HepG2 (cell line): ENCODE results near the gene CAB39. TPM values are rescaled to one million over a fixed set of nuclear protein-coding genes. Genes with fewer than 3 reads are reported as not detected.

Experiments
- ARHGAP35 ChIP-seq: sonication (generic); formaldehyde crosslinking; IDR thresholded peaks from 2 replicates; pipeline ENCODE4 v1.9.0; 2022; ENCODE audit warnings: mild to moderate bottlenecking, inconsistent platforms, moderate library complexity, missing genetic modification reagents, borderline replicate concordance
- ELF3 ChIP-seq: IDR thresholded peaks from 2 replicates; pipeline ENCODE4 v1.6.1; 2016; ENCODE audit warnings: missing genetic modification reagents, missing compliant biosample characterization
- FOSL2 ChIP-seq: sonication (generic); formaldehyde crosslinking; IDR thresholded peaks from 2 replicates; pipeline ENCODE4 v1.4.0; 2020; ENCODE audit warnings: missing genetic modification reagents
- HES4 ChIP-seq: sonication (generic); formaldehyde crosslinking; IDR thresholded peaks from 2 replicates; pipeline ENCODE4 v1.9.0; 2021; ENCODE audit warnings: mild to moderate bottlenecking, missing genetic modification reagents, borderline replicate concordance
- HNF4G ChIP-seq, 2 experiments: sonication (generic) in 1 of 2; formaldehyde crosslinking in 1 of 2; IDR thresholded peaks; 2 replicates each; pipeline versions ENCODE4 v1.4.0 to v1.6.1; 2011 to 2020; ENCODE audit warnings: borderline replicate concordance in 2 of 2, low read depth in 2 of 2, mild to moderate bottlenecking in 2 of 2, low read length in 1 of 2, missing genetic modification reagents in 1 of 2, moderate library complexity in 1 of 2
- MAZ ChIP-seq, 2 experiments: sonication (generic) in 1 of 2; formaldehyde crosslinking in 1 of 2; IDR thresholded peaks; 2 replicates each; pipeline versions ENCODE4 v1.5.0 to v1.6.1; 2012 to 2020; ENCODE audit warnings: low read depth in 2 of 2, mild to moderate bottlenecking in 2 of 2, borderline replicate concordance in 1 of 2, improper control_type of control experiment in 1 of 2, low read length in 1 of 2, missing genetic modification reagents in 1 of 2, moderate library complexity in 1 of 2
- MIER3 ChIP-seq: IDR thresholded peaks from 2 replicates; pipeline ENCODE4 v1.6.1; 2016; ENCODE audit warnings: missing compliant biosample characterization, borderline replicate concordance
- RARA ChIP-seq: IDR thresholded peaks from 2 replicates; pipeline ENCODE4 v1.6.1; 2016; ENCODE audit warnings: missing genetic modification reagents, missing compliant biosample characterization
- SIX1 ChIP-seq: sonication (generic); formaldehyde crosslinking; IDR thresholded peaks from 2 replicates; pipeline ENCODE4 v1.4.0; 2020; ENCODE audit warnings: missing genetic modification reagents, borderline replicate concordance
- TMF1 ChIP-seq: sonication (generic); formaldehyde crosslinking; IDR thresholded peaks from 2 replicates; pipeline ENCODE4 v1.8.1; 2022; ENCODE audit warnings: low read depth, missing genetic modification reagents
- YEATS4 ChIP-seq: sonication (generic); formaldehyde crosslinking; IDR thresholded peaks from 2 replicates; pipeline ENCODE4 v1.4.0; 2020; ENCODE audit warnings: missing genetic modification reagents, borderline replicate concordance
- YY1 ChIP-seq: IDR thresholded peaks from 2 replicates; pipeline ENCODE4 v1.6.1; 2011; ENCODE audit warnings: low read length, low read depth, moderate library complexity, mild to moderate bottlenecking; ENCODE audit not compliant: insufficient read depth, insufficient replicate concordance
- ZBTB42 ChIP-seq: sonication (generic); formaldehyde crosslinking; IDR thresholded peaks from 2 replicates; pipeline ENCODE4 v1.5.0; 2020; ENCODE audit warnings: mild to moderate bottlenecking, missing genetic modification reagents
- ZMAT3 ChIP-seq: sonication (generic); formaldehyde crosslinking; conservative IDR thresholded peaks from 2 replicates; pipeline ENCODE4 v1.7.0; 2021; ENCODE audit warnings: missing genetic modification reagents
- ZNF121 ChIP-seq: sonication (generic); formaldehyde crosslinking; IDR thresholded peaks from 2 replicates; pipeline ENCODE4 v1.5.0; 2020; ENCODE audit warnings: mild to moderate bottlenecking, missing genetic modification reagents
- ZNF24 ChIP-seq: fragments of 450-650 bp; IDR thresholded peaks from 2 replicates; pipeline ENCODE4 v1.6.1; 2017; ENCODE audit warnings: antibody characterized with exemption, mild to moderate bottlenecking
- ZNF296 ChIP-seq: sonication (generic); formaldehyde crosslinking; conservative IDR thresholded peaks from 2 replicates; pipeline ENCODE4 v1.5.0; 2020; ENCODE audit warnings: mild to moderate bottlenecking, missing genetic modification reagents
- ZNF331 ChIP-seq: sonication (generic); formaldehyde crosslinking; IDR thresholded peaks from 2 replicates; pipeline ENCODE4 v1.4.0; 2020; ENCODE audit warnings: missing genetic modification reagents
- ZNF501 ChIP-seq: sonication (generic); formaldehyde crosslinking; IDR thresholded peaks from 2 replicates; pipeline ENCODE4 v1.5.1; 2020; ENCODE audit warnings: mild to moderate bottlenecking, moderate library complexity, missing genetic modification reagents
- ZNF605 ChIP-seq: sonication (generic); formaldehyde crosslinking; IDR thresholded peaks from 2 replicates; pipeline ENCODE4 v1.8.0; 2022; ENCODE audit warnings: mild to moderate bottlenecking, missing genetic modification reagents
- ZNF788 ChIP-seq: sonication (generic); formaldehyde crosslinking; IDR thresholded peaks from 2 replicates; pipeline ENCODE4 v1.5.0; 2020; ENCODE audit warnings: mild to moderate bottlenecking, missing genetic modification reagents, borderline replicate concordance
- ZSCAN12 ChIP-seq: sonication (generic); formaldehyde crosslinking; IDR thresholded peaks from 2 replicates; pipeline ENCODE4 v1.9.0; 2021; ENCODE audit warnings: mild to moderate bottlenecking, missing genetic modification reagents
- polyA plus RNA-seq, 8 experiments: library from polyadenylated mRNA; depleted of rRNA in 3 of 8; stranded (reverse) in 7 of 8; unstranded in 1 of 8; fragments of >200 nt; fragmentation: Illumina TruSeq in 4 of 8; extraction: Trizol in 4 of 8; gene quantifications; 2 replicates each; pipeline versions ENCODE4 v1.2.1 to v1.2.3, GENCODE V29; 2011 to 2016; ENCODE audit warnings: low read depth in 4 of 8, missing spikeins in 1 of 8, mixed read lengths in 1 of 8; ENCODE audit not compliant: insufficient read depth in 1 of 8
- total RNA-seq, 5 experiments: library from RNA; depleted of rRNA; stranded (reverse); fragments of >200 nt; fragmentation: Illumina TruSeq; extraction: Trizol; gene quantifications; 2 replicates each; pipeline ENCODE4 v1.2.3, GENCODE V29; 2016; ENCODE audit warnings: low read depth in 1 of 5
- TF ChIP-seq, protein P1 (sequence below): sonication (generic); formaldehyde crosslinking; IDR thresholded peaks from 2 replicates; pipeline ENCODE4 v1.9.0; 2021; ENCODE audit warnings: missing genetic modification reagents, borderline replicate concordance
- TF ChIP-seq, protein P2 (sequence below): sonication (generic); formaldehyde crosslinking; IDR thresholded peaks from 2 replicates; pipeline ENCODE4 v1.4.0; 2020; ENCODE audit warnings: missing genetic modification reagents, borderline replicate concordance
- TF ChIP-seq, protein P3 (sequence below): IDR thresholded peaks from 2 replicates; pipeline ENCODE4 v1.6.1; 2016; ENCODE audit warnings: low read depth, control low read depth

The CAB39 gene
- total and polyA plus RNA-seq, 2 of the 13 experiments (the other 11 are each of a cell fraction or from before 2014, with no cell fraction given), result 19.3 to 45.3 TPM

DNA sequence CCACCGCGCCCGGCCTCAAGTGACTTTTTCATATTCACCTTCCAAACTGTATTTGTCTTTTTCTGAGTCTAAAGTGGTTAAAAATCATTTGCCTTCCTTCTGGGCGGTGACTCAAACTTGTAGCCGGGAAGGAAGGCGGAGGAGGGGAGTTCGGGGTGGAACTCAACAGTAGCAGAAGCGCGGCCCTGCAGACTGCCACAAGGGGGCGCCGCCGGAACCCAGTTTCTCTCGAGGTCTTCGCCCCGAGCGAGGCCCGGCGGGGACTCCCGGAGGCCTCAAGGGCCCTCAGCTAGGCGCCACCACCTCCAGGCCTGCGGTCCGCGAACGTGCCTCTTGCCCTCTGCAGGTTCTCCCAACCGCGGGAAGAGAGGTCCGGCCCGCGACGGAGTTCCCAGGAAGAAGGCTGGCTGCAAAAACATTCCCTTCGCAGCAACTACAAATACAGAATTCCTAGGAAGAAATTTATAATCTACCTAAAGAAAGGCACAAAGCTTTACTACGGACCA, 135.3 kb downstream of the CAB39 start (continued):
- TF ChIP-seq RARA (0 out of 2 replicates have a peak, but pooled peaks have one; percentile 10), ZNF605 (peak; percentile 62; the same call in 1 of the 2 replicates), HNF4G (IDR thresholded peaks at IDR 0.05; ENCODE audit: borderline replicate concordance, low read depth, low read length) (no peak), HNF4G (CRISPR knock-in tag; IDR thresholded peaks at IDR 0.05; ENCODE audit: borderline replicate concordance, low read depth) (0 out of 2 replicates have a peak, but pooled peaks have one; percentile 53), ZNF24 (no peak), ZNF296 (no peak), ZNF331 (CRISPR knock-in tag) (peak; percentile 77), ZMAT3 (0 out of 2 replicates have a peak, but pooled peaks have one; percentile 28), ELF3 (CRISPR knock-in tag) (peak; percentile 69), MIER3 (CRISPR knock-in tag) (0 out of 2 replicates have a peak, but pooled peaks have one; percentile 26), ZSCAN12 (CRISPR knock-in tag) (peak; percentile 81; the same call in 1 of the 2 replicates), YY1 (peak; percentile 71), ARHGAP35 (CRISPR knock-in tag) (0 out of 2 replicates have a peak, but pooled peaks have one; percentile 50), YEATS4 (CRISPR knock-in tag) (peak; percentile 29; the same call in 1 of the 2 replicates), SIX1 (CRISPR knock-in tag) (no peak), TMF1 (CRISPR knock-in tag) (0 out of 2 replicates have a peak, but pooled peaks have one; percentile 50), ZNF121 (CRISPR knock-in tag) (0 out of 2 replicates have a peak, but pooled peaks have one; percentile 32), ZBTB42 (CRISPR knock-in tag) (no peak), ZNF501 (CRISPR knock-in tag) (peak; percentile 76), MAZ (IDR thresholded peaks at IDR 0.05; ENCODE audit: borderline replicate concordance, low read depth, low read length) (no peak), MAZ (CRISPR knock-in tag; IDR thresholded peaks at IDR 0.05; ENCODE audit: low read depth) (peak; percentile 55; the same call in 1 of the 2 replicates), FOSL2 (peak; percentile 34; the same call in 1 of the 2 replicates), HES4 (no peak), ZNF788 (CRISPR knock-in tag) (peak; percentile 54; the same call in 1 of the 2 replicates)
- TF ChIP-seq, protein P1, sequence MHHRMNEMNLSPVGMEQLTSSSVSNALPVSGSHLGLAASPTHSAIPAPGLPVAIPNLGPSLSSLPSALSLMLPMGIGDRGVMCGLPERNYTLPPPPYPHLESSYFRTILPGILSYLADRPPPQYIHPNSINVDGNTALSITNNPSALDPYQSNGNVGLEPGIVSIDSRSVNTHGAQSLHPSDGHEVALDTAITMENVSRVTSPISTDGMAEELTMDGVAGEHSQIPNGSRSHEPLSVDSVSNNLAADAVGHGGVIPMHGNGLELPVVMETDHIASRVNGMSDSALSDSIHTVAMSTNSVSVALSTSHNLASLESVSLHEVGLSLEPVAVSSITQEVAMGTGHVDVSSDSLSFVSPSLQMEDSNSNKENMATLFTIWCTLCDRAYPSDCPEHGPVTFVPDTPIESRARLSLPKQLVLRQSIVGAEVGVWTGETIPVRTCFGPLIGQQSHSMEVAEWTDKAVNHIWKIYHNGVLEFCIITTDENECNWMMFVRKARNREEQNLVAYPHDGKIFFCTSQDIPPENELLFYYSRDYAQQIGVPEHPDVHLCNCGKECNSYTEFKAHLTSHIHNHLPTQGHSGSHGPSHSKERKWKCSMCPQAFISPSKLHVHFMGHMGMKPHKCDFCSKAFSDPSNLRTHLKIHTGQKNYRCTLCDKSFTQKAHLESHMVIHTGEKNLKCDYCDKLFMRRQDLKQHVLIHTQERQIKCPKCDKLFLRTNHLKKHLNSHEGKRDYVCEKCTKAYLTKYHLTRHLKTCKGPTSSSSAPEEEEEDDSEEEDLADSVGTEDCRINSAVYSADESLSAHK (CRISPR knock-in tag), result no peak
- TF ChIP-seq, protein P2, sequence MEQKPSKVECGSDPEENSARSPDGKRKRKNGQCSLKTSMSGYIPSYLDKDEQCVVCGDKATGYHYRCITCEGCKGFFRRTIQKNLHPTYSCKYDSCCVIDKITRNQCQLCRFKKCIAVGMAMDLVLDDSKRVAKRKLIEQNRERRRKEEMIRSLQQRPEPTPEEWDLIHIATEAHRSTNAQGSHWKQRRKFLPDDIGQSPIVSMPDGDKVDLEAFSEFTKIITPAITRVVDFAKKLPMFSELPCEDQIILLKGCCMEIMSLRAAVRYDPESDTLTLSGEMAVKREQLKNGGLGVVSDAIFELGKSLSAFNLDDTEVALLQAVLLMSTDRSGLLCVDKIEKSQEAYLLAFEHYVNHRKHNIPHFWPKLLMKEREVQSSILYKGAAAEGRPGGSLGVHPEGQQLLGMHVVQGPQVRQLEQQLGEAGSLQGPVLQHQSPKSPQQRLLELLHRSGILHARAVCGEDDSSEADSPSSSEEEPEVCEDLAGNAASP (CRISPR knock-in tag), result peak; percentile 70
- TF ChIP-seq, protein P3, sequence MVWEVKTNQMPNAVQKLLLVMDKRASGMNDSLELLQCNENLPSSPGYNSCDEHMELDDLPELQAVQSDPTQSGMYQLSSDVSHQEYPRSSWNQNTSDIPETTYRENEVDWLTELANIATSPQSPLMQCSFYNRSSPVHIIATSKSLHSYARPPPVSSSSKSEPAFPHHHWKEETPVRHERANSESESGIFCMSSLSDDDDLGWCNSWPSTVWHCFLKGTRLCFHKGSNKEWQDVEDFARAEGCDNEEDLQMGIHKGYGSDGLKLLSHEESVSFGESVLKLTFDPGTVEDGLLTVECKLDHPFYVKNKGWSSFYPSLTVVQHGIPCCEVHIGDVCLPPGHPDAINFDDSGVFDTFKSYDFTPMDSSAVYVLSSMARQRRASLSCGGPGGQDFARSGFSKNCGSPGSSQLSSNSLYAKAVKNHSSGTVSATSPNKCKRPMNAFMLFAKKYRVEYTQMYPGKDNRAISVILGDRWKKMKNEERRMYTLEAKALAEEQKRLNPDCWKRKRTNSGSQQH (CRISPR knock-in tag), result no peak
